Neuron (in vitro differentiated cells): ENCODE results near the gene DENND4C.
"Not testable (repeated sequence)": the region's sequence is repeated elsewhere in the genome, so short reads cannot be mapped to it uniquely, and the experiment has no call there.

Experiments
- H2AFZ ChIP-seq: one replicate; pipeline ENCODE4 v1.6.1; 2013; ENCODE audit warnings: low read depth, mild to moderate bottlenecking, inconsistent platforms, low read length, moderate library complexity
- H3K27me3 ChIP-seq: one replicate; pipeline ENCODE4 v1.6.1; 2013; ENCODE audit warnings: low read length; ENCODE audit not compliant: insufficient read depth
- H3K36me3 ChIP-seq: one replicate; pipeline ENCODE4 v1.6.1; 2013; ENCODE audit warnings: low read length; ENCODE audit not compliant: insufficient read depth
- H3K4me1 ChIP-seq: one replicate; pipeline ENCODE4 v1.6.1; 2013; ENCODE audit warnings: low read length; ENCODE audit not compliant: insufficient read depth
- H3K4me3 ChIP-seq: 2 replicates; pipeline ENCODE4 v1.5.1; 2013; ENCODE audit warnings: mild to moderate bottlenecking, low read length, moderate library complexity
- H3K9me3 ChIP-seq: one replicate; pipeline ENCODE4 v1.6.1; 2013; ENCODE audit warnings: low read length

DENND4C gene

GRCh38 chr9:19232823-19233194 lies 2.3 kb downstream of the DENND4C start:
- H3K36me3 ChIP-seq, result no peaks in the 10 kb centered on the region
- H2AFZ ChIP-seq, result no peak overlapping the region
- peaks cover 21% of the 10 kb centered on the region for H3K4me1 ChIP-seq
- peak overlapping the region; percentile 69 for H3K4me3 ChIP-seq
- H3K9me3 ChIP-seq, result no peaks in the 10 kb centered on the region
- no peaks in the 10 kb centered on the region for H3K27me3 ChIP-seq

- Histone ChIP-seq H3K36me3 (no peaks in the 10 kb centered on the region), H3K9me3 (no peaks in the 10 kb centered on the region), H3K4me1 (peaks cover 21% of the 10 kb centered on the region), H3K27me3 (no peaks in the 10 kb centered on the region), H3K4me3 (peak overlapping the region; percentile 69), H2AFZ (no peak overlapping the region)
Observed at GRCh38 chr9:19233344-19233743, 2.9 kb downstream of the DENND4C start.

GRCh38 chr9:19239955-19240354 lies 9.5 kb downstream of the DENND4C start:
- Histone ChIP-seq H3K36me3 (peaks cover 9% of the 10 kb centered on the region), H2AFZ (no peak overlapping the region), H3K4me3 (no peak overlapping the region), H3K9me3 (no peaks in the 10 kb centered on the region), H3K27me3 (no peaks in the 10 kb centered on the region), H3K4me1 (no peaks in the 10 kb centered on the region)

- peaks cover 9% of the 10 kb centered on the region for H3K36me3 ChIP-seq
Observed at GRCh38 chr9:19241728-19242127, 11.2 kb downstream of the DENND4C start.

GRCh38 chr9:19243366-19244033 lies 13.0 kb downstream of the DENND4C start:
- no peaks in the 10 kb centered on the region for H3K4me1 ChIP-seq
- H3K9me3 ChIP-seq, result no peaks in the 10 kb centered on the region

More at GRCh38 chr9:19241728-19242127, 11.2 kb downstream of the DENND4C start:
- Histone ChIP-seq H3K4me3 (no peak overlapping the region), H3K9me3 (no peaks in the 10 kb centered on the region), H3K4me1 (no peaks in the 10 kb centered on the region), H3K27me3 (no peaks in the 10 kb centered on the region), H2AFZ (no peak overlapping the region)

GRCh38 chr9:19246891-19247290 lies 16.4 kb downstream of the DENND4C start:
- H2AFZ ChIP-seq, result no peak overlapping the region
- H3K36me3 ChIP-seq, result peaks cover 1% of the 10 kb centered on the region

More at GRCh38 chr9:19243366-19244033, 13.0 kb downstream of the DENND4C start:
- H3K36me3 ChIP-seq, result peaks cover 9% of the 10 kb centered on the region
- no peak overlapping the region for H2AFZ ChIP-seq
- H3K27me3 ChIP-seq, result no peaks in the 10 kb centered on the region
- H3K4me3 ChIP-seq, result no peak overlapping the region

GRCh38 chr9:19247420-19247819 lies 16.9 kb downstream of the DENND4C start:
- peaks cover 1% of the 10 kb centered on the region for H3K36me3 ChIP-seq
- H3K9me3 ChIP-seq, result no peaks in the 10 kb centered on the region
- H3K4me1 ChIP-seq, result no peaks in the 10 kb centered on the region
- no peak overlapping the region for H2AFZ ChIP-seq
- no peaks in the 10 kb centered on the region for H3K27me3 ChIP-seq
- no peak overlapping the region for H3K4me3 ChIP-seq

More at GRCh38 chr9:19246891-19247290, 16.4 kb downstream of the DENND4C start:
- Histone ChIP-seq H3K4me3 (no peak overlapping the region), H3K27me3 (no peaks in the 10 kb centered on the region), H3K4me1 (no peaks in the 10 kb centered on the region), H3K9me3 (no peaks in the 10 kb centered on the region)

- not testable (repeated sequence) for H3K27me3 ChIP-seq, H3K9me3 ChIP-seq, H3K4me3 ChIP-seq, H3K4me1 ChIP-seq, H2AFZ ChIP-seq, H3K36me3 ChIP-seq
Observed at GRCh38 chr9:19250346-19250745, 19.9 kb downstream of the DENND4C start.

GRCh38 chr9:19251203-19251602 lies 20.7 kb downstream of the DENND4C start:
- not testable (repeated sequence) for H3K9me3 ChIP-seq, H3K27me3 ChIP-seq, H3K4me3 ChIP-seq, H3K36me3 ChIP-seq, H3K4me1 ChIP-seq, H2AFZ ChIP-seq

- not testable (repeated sequence) for H3K36me3 ChIP-seq, H3K4me3 ChIP-seq, H3K9me3 ChIP-seq
Observed at GRCh38 chr9:19251622-19252021, 21.1 kb downstream of the DENND4C start.

GRCh38 chr9:19252174-19252884 lies 21.8 kb downstream of the DENND4C start:
- Histone ChIP-seq H3K9me3 (no peaks in the 10 kb centered on the region), H3K27me3 (no peaks in the 10 kb centered on the region), H3K36me3 (no peaks in the 10 kb centered on the region), H3K4me3 (no peak overlapping the region), H2AFZ (no peak overlapping the region), H3K4me1 (no peaks in the 10 kb centered on the region)

More at GRCh38 chr9:19251622-19252021, 21.1 kb downstream of the DENND4C start:
- H3K27me3 ChIP-seq, H3K4me1 ChIP-seq, H2AFZ ChIP-seq: not testable (repeated sequence)

GRCh38 chr9:19252885-19253219 lies 22.4 kb downstream of the DENND4C start:
- H3K4me1 ChIP-seq, result no peaks in the 10 kb centered on the region
- no peak overlapping the region for H2AFZ ChIP-seq
- no peaks in the 10 kb centered on the region for H3K36me3 ChIP-seq
- H3K4me3 ChIP-seq, result no peak overlapping the region
- no peaks in the 10 kb centered on the region for H3K27me3 ChIP-seq
- H3K9me3 ChIP-seq, result no peaks in the 10 kb centered on the region

- Histone ChIP-seq H3K36me3 (no peaks in the 10 kb centered on the region), H2AFZ (no peak overlapping the region), H3K27me3 (no peaks in the 10 kb centered on the region)
Observed at GRCh38 chr9:19255112-19255511, 24.6 kb downstream of the DENND4C start.

GRCh38 chr9:19255821-19256220 lies 25.3 kb downstream of the DENND4C start:
- Histone ChIP-seq H3K4me1 (no peaks in the 10 kb centered on the region), H2AFZ (no peak overlapping the region), H3K36me3 (no peaks in the 10 kb centered on the region), H3K9me3 (no peaks in the 10 kb centered on the region), H3K27me3 (no peaks in the 10 kb centered on the region), H3K4me3 (no peak overlapping the region)

More at GRCh38 chr9:19255112-19255511, 24.6 kb downstream of the DENND4C start:
- Histone ChIP-seq H3K4me1 (no peaks in the 10 kb centered on the region), H3K4me3 (no peak overlapping the region), H3K9me3 (no peaks in the 10 kb centered on the region)
